ENCODE measurements around the gene TMEM178B.

Gene TMEM178B

DNA sequence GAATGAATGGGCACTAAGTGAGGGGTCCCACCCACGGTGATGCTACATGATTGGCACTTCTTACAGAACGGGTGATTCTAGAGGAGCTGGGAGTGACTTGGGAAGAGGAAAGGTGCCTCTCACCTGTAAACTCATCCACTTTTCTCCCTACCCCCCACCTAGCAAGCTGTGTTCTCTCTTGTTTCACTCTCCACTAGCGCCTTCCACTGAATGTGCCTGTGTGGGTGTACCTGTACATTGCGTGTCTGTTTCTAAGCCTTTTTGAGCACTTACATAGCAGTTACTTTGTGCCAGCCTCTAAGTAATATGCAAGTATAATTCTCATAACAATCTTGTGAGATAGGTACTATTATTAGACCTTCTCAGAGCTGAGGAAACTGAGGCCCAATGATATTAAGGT lies 343.6 kb downstream of the TMEM178B start:
- DNase-seq = peak in 1 of 51 donors; percentile 44

DNA sequence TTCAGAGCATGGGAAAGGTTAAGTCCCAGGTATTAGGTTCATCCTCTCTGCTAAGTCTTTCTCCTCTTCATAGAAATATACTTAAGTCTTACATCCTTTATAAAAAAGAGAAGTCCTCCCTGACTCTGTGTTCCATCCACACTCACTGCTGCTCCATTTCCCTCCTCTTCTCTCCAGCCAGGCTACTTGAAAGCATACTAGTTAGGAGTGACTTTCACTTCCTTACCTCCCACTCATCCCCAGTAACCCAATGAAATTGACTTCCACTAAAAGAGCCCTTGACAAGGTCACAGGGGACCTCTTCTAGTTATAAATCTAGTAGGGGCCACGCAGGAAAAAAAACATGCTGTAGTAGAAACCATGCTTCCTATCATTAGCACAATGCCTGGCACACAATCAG lies 344.2 kb downstream of the TMEM178B start:
- DNase-seq = peak in 1 of 51 donors; percentile 11

GRCh38 chr7:141421306-141421705 lies 347.4 kb downstream of the TMEM178B start:
- no peak for DNase-seq

DNA sequence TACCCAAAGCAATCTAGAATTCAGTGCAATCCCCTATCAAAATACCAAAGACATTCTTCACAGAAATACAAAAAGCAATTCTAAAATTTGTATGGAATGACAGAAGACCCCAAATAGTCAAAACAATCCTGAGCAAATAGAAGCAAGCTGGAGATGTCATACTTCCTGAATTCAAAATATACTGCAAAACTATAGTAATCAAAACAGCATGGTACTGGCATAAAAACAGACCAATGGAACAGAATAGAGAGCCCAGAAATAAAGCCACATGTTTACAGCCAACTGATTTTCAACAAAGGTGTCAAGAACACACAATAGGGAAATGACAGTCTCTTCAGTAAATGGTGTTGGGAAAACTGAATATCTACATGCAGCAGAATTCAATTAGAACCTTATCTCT lies 353.3 kb downstream of the TMEM178B start:
- no peak for DNase-seq

- DNase-seq = peak in 2 of 51 donors; percentile 17 to 36
Observed at GRCh38 chr7:141430455-141431139, 356.7 kb downstream of the TMEM178B start.

GRCh38 chr7:141431140-141431479 lies 357.2 kb downstream of the TMEM178B start:
- no peak for DNase-seq

DNA sequence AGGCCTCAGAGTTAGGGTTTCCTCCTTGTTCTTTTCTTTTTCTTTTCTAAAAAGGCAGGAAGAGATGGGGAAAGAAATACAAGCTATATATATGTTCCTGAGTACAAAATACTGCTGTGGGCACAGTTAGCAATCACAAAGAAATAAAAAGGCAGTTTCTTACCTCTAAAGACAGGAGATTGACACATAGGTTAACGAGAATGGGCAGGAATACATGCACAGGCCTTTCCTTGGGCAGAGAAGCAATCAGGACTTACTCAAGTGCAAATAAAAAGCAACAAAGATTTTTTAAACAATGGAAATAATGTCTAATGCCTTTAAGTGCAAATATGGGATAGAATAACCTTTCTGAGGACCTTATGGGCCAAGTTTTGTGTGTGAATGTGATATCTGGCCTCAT lies 357.8 kb downstream of the TMEM178B start:
- no peak for DNase-seq

- no peak for DNase-seq
Observed at GRCh38 chr7:141433698-141434097, 359.8 kb downstream of the TMEM178B start.

DNA sequence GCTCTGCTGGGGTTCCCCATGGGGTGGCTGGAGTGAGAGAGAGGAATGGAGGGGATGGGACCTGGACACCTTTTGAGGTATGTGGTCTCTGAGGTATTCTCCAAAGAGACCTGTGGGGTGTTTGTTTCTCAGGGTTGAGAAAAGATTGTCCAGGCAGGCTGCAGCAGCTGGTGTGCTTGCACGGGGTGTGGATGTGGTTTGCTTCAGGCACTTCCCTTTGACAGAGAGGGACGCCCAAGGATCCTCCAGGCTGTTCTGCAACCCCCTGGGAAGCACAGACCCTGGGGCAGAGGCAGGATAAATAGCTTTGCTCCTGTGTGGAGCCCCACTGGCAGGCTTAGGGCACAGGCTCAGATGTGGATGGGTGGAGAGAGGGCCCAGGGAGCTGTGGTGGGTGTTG lies 362.3 kb downstream of the TMEM178B start:
- DNase-seq = no peak

DNA sequence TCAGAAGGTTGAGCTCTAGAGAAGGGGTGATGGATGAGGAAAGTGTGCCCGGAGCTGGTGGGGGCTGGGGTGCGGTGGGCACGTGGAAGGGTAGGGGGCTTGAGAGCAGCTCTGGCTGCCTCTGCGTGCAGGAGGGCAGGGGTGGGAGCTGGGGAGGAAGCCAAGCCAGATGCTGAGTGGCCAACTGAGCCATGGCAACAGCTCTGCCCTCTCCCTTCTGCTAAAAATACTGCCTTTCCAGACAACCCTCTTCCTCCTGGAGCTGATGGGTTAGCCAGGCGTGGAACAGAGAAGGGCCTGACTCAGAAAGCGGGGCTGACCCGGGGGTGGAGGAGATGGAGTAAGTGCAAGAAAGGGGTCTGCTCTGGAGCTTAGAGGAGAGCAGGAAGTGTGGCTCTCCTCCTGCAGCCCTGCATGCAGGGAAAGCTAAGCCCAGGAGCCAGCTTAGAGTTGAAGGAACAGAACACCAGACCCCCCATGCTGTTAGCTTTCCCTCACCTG lies 362.8 kb downstream of the TMEM178B start:
- DNase-seq = peak in 3 of 51 donors; percentile 13 to 37 (median 34)

DNA sequence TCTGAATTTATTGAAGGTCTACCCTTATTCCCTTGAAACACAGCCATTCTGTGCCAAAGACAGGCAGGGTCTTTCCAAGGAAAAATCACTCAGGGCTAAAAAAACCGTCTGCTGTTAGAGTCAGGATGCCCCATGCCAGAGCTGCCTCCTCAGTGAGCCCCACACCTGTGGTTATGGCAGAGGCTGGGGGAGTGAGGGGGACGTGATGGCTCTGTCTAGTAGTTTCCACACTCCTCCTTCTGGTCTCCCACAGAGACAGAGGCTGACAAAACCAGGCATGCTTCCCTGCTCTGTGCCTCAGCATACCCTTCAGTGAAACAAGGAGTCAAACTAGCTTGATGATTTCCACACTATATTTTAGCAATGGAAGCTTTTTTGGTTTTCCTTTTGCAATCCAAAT lies 365.3 kb downstream of the TMEM178B start:
- DNase-seq = no peak

GRCh38 chr7:141439776-141440175 lies 365.9 kb downstream of the TMEM178B start:
- DNase-seq = no peak

DNA sequence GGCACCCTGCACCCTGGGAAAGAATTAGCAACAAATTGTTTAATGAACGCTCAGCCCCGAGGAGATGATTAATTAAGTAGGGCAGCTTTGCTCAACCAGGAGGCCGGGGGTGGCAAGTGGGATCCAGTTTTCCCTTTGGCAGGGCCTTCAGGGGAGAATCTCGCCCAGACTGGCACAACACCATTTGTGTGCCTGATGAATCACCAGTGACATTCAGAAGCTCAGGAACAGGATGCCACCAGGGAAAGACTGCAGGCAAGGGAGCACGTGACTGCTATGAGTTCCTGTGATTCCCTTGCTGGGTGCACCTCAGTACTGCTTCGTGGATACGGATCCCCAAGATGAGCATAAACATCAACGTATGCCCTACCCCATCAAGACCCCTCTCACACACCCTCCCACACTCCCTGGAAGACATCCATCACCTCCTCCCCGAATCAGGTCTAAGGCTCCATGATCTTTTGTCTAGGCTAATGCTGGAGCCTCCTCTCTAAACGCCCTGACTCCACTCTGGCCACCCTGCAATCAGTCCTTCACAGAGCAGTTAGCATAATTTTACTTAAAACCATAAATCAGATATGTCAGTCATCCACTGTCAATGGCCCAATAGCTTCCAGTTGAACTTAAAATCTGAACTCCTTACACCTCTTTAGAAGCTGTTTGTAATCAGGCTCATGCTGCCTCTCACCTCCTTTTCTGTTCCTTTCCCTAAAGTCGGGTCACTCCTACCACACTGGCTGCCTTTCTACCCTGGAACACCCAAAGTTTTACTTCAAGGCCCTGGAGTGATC lies 368.2 kb downstream of the TMEM178B start:
- peak in 10 of 51 donors; percentile 15 to 59 (median 24) for DNase-seq

DNA sequence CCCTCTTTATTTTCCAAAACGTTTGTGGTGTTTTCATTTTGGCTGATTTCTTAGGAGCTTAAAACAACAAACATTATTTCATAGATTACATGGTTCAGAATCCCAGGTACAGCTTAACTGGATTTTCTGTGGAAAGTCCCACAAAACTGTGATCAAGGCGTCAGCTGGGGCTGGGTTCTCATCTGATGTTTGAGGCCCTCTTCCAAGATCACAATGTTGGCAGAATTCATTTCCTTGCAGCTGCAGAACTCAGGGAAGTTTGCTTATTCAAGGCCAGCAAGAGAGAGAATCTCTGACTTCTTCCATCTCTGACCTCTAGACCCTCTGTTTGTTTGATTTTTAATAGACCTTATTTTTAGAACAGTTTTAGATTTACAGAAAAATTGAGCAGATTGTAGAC lies 368.9 kb downstream of the TMEM178B start:
- no peak for DNase-seq

DNA sequence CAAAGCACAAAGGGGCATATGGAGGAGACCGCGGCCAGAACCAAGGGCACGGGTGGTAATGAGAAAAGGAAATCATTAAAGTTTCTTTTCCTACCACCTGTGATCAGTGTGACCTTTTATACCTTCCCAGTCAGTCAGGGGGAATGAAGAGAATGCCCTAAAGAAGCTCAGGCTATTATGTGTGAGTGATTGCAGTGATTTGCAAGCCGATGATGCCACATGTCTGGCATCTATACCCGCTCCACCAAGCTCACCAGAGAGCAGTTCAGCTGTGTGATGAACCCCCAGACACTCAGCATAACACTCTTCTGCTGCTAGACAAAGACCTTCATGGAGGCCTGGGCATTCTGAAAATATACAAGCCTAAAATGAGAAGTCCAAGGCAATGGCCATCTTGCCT lies 371.1 kb downstream of the TMEM178B start:
- no peak for DNase-seq

GRCh38 chr7:141451232-141451631 lies 377.4 kb downstream of the TMEM178B start:
- no peak for DNase-seq

GRCh38 chr7:141452911-141453310 lies 379.0 kb downstream of the TMEM178B start:
- no peak for DNase-seq

DNA sequence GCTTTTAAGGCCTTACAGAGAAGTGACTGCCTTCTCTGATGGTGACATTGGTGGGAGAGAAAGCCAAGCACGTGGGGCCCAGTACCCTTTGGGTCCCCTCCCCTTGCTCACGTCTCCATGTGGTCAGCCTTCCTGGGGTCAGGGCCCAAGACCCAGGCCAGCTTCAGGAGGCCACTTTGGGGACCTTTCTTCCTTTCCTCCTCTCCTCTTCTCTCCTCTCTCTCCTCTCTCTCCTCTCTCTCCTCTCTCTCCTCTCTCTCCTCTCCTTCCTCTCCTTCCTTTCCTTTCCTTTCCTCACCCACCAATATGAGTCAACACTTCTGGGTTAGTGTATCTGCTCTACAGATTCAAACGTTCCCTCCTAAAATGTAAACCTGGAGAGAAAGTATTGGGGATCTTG lies 380.5 kb downstream of the TMEM178B start:
- DNase-seq = no peak

DNA sequence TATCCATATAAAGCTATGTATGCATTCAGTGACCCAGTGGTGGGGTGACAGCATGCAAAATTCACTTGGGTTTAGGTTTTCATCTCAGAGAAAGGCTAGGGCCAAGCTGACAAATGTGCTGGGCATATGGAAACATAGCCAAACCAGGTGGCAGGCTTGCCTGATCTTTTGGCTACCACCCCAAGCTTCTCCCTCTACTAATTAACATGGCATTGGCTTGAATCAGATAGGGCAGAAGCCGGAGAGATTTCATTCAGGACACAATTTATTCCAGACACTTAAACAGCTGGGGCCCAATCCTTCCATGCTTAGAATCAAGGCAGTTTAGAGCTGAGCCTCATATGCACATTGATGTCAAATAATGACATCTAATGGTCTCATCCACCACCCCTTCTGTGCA lies 381.9 kb downstream of the TMEM178B start:
- no peak for DNase-seq

DNA sequence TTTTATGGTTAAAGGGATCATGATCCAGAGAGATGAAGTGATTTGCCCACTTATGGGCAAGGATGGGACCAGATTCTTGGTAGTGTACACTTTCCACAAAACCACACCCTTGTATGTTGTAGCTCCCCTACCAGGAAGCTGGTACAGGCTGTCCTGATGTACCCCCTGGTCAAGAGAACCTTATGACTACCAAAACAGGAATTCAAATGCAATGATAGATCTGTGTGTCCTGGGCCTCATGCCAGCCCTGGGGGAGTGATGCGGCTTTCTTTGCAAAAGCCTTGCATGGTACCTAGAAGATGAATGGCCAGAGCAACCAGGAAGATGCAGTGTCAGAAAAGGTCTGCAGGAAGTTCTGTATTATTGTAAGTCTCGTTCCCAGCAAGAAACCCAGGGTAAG lies 382.4 kb downstream of the TMEM178B start:
- DNase-seq = no peak

DNA sequence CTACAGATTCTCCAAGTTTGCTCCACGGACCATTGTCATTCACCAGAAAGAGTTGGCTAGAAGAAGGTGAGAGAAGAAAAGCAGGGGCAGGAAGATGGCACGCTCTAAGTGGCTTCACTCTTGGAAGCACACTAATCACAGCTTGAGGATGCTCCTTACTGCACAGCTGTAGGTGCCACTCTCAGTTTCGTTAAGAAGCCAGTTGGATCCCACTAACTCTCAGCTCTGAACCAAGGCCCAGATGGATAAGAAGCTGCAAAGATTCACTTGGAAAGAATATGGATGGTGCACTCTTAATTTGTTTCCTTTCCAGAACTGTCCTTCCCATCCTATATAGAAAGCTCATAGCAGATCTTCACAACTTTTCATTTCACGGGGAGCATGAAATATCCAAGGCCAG lies 382.8 kb downstream of the TMEM178B start:
- no peak for DNase-seq

GRCh38 chr7:141460781-141461715 lies 387.2 kb downstream of the TMEM178B start:
- DNase-seq = peak in 32 of 51 donors; percentile 14 to 85 (median 48)

Data from hypothalamus (tissue), 51 donors.